Stimulated activated CD8-positive, alpha-beta memory T cell treated with anti-CD3 and anti-CD28 coated beads, Interleukin-7, amount 100 ng/mL, for 48 hours (primary cell): ENCODE results near the gene MT1G.
"Not testable (repeated sequence)": the region's sequence is repeated elsewhere in the genome, so short reads cannot be mapped to it uniquely, and the experiment has no call there.

ENCODE experiments used
- DNase-seq, 2 donors: peaks; one replicate each; pipeline ENCODE4 v3.0.0-alpha.2; 2020; ENCODE audit warnings: low read depth in 1 of 2; ENCODE audit errors: extremely low read depth in 1 of 2

MT1G gene

DNA sequence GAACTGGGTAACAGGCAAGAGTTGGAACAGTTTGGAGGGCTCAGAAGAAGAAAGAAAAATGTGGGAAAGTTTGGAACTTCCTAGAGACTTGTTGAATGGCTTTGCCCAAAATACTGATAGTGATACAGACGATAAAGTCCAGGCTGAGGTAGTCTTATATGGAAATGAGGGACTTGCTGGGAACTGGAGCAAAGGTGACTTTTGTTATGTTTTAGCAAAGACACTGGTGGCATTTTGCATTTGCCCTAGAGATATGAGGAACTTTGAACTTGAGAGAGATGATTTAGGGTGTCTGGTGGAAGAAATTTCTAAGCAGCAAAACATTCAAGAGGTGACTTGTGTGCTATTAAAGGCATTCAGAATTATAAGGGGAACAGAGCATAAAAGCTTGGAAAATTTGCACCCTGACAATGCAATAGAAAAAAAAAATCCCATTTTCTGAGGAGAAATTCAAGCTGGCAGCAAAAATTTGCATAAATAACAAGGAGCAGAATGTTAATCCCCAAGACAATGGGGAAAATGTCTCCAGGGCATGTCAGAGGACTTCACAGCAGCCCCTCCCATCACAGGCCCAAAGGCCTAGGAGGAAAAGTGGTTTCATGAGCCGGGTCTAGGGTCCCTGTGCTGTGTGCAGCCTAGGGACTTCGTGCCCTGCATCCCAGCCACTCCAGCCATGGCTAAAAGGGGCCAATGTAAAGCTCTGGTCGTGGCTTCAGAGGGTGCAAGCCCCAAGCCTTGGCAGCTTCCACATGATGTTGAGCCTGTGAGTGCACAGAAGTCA lies 46.0 kb downstream of the MT1G start:
- DNase-seq = not testable (repeated sequence)

DNA sequence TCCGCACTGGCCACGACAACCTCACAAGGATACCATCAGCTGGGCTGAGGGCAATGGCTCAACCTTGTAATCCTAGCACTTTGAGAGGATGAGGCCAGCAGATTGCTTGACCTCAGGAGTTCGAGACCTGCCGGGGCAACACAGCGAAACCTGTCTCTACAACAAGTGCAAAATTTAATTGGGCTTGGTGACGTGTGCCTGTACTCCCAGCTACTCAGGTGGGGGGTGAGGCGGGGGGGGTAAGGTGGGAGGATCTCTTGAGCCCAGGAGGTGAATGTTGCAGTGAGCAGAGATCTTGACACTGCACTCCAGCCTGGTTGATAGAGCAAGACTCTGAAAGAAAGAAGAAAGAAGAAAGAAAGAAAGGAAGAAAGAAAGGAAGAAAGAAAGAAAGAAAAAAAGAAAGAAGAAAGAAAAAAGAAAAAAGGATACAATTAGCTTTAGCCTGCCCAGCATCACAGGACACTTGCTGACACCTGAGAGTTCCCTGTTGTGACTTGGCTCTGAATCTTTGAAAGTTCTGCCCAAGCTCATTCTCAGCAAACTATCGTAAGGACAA lies 47.4 kb downstream of the MT1G start:
- DNase-seq = no peak

DNA sequence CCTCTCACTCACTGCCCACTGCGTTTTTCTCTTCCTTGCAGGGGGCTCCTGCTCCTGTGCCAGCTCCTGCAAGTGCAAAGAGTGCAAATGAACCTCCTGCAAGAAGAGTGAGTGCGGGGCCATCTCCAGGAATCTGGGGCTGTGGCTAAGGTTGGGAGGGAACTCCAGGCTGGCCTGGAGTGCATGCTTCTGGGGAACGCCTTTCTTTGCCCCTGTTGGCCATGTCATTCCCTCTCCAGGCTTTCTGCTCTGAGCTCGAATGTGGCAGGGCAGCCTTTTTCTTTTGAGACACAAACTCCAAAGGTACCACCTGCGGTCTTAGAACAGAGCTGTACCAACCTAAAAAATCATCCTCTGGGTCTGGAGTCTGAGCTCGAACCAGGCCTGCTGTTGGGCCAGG lies 49.7 kb downstream of the MT1G start:
- no peak for DNase-seq

DNA sequence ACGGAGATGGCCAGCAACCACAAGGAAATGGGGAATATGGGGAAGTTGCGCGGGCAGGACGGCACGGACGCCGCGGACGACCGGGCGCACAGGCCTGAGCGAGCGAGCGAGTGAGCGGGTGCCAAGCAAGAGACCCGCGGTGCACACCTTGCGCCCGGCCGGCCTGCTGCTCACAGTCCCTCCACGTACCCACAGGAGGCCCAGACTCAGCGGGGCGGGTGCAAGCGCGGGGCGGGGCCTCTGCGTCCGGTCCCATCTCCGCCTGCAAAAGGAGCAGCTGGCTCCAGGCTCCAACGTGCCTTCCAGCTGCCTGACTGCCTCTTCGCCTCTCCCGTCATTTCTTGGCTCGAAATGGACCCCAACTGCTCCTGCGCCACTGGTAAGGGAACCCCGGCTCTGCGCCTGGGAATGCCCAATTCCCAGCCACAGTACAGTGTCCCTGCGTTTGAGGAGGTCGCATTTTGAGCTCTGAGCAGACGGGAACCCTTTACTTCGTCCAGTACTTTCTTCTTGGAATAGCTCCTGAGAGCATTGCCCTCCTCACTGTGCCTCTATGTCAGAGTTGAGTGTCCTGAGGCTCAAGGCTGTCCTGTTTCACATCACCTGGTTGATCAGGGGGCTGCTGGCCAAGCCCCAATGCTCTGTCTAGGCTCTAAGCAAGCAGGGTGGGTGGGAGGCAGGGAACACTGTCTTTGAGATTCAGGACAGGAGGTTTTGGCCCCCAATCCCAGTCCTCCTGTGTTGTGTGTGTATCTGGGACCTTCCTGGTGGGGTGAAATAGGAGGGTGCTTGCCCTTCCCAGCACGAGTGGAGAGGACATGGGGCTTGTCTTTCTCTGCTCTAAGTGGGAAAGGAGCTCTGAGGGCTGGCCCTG lies 50.4 kb downstream of the MT1G start:
- peak; percentile 41 to 63 for DNase-seq
